K562 (cell line): ENCODE results near the gene SIGLEC14. TPM values are rescaled to one million over a fixed set of nuclear protein-coding genes. Genes with fewer than 3 reads are reported as not detected.

Experiments used
- DMBX1 ChIP-seq: fragments of 250-450 bp; sonication (Bioruptor Pico); IDR thresholded peaks from 2 replicates; pipeline ENCODE4 v1.8.0; 2022; ENCODE audit warnings: inconsistent platforms, mild to moderate bottlenecking, moderate library complexity, borderline replicate concordance
- FOXA1 ChIP-seq: fragments of 450-650 bp; IDR thresholded peaks from 2 replicates; pipeline ENCODE4 v1.6.1; 2016; ENCODE audit warnings: mild to moderate bottlenecking, borderline replicate concordance
- FOXA3 ChIP-seq, 2 experiments: fragments of 450-650 bp in 1 of 2; sonication (generic) in 1 of 2; formaldehyde crosslinking; IDR thresholded peaks in 1 of 2; conservative IDR thresholded peaks in 1 of 2; 2 replicates each; pipeline versions ENCODE4 v1.4.0 to v1.8.0; 2020 to 2022; ENCODE audit warnings: mild to moderate bottlenecking in 2 of 2, missing genetic modification reagents in 1 of 2
- IRF2 ChIP-seq: sonication (generic); formaldehyde crosslinking; IDR thresholded peaks from 2 replicates; pipeline ENCODE4 v1.8.1; 2022; ENCODE audit warnings: mild to moderate bottlenecking, missing genetic modification reagents
- JUN ChIP-seq, 2 experiments: sonication (generic) in 1 of 2; formaldehyde crosslinking in 1 of 2; IDR thresholded peaks; 2 replicates each; pipeline versions ENCODE4 v1.6.1 to v1.8.0; 2012 to 2022; ENCODE audit warnings: borderline replicate concordance in 2 of 2, mild to moderate bottlenecking in 2 of 2, improper control_type of control experiment in 1 of 2, low read depth in 1 of 2, low read length in 1 of 2, missing genetic modification reagents in 1 of 2
- LEF1 ChIP-seq: fragments of 450-650 bp; IDR thresholded peaks from 2 replicates; pipeline ENCODE4 v1.6.1; 2016; ENCODE audit warnings: mild to moderate bottlenecking
- MAX ChIP-seq: sonication (generic); formaldehyde crosslinking; IDR thresholded peaks from 2 replicates; pipeline ENCODE4 v1.9.0; 2022; ENCODE audit warnings: mild to moderate bottlenecking, missing genetic modification reagents
- NCOA1 ChIP-seq: fragments of 450-650 bp; IDR thresholded peaks from 2 replicates; pipeline ENCODE4 v1.6.1; 2016; ENCODE audit warnings: low read depth
- NR0B1 ChIP-seq: fragments of 450-650 bp; IDR thresholded peaks from one replicate; pipeline ENCODE4 v1.6.1; 2018; ENCODE audit warnings: mild to moderate bottlenecking, moderate library complexity; ENCODE audit not compliant: partially characterized antibody
- NUFIP1 ChIP-seq: fragments of 450-650 bp; IDR thresholded peaks from 2 replicates; pipeline ENCODE4 v1.6.1; 2018; ENCODE audit not compliant: partially characterized antibody
- PHF8 ChIP-seq: fragments of 200-600 bp; sonication (generic); IDR thresholded peaks from 2 replicates; pipeline ENCODE4 v1.6.1; 2012; ENCODE audit warnings: mixed run types, mild to moderate bottlenecking, inconsistent platforms, low read length, moderate library complexity, borderline replicate concordance
- POLR3G ChIP-seq: IDR thresholded peaks from 2 replicates; pipeline ENCODE4 v1.6.1; 2011; ENCODE audit not compliant: insufficient read length, insufficient replicate concordance; ENCODE audit errors: extremely low read depth
- RB1 ChIP-seq: fragments of 450-650 bp; IDR thresholded peaks from 2 replicates; pipeline ENCODE4 v1.6.1; 2017; ENCODE audit warnings: low read depth, mild to moderate bottlenecking
- RBM34 ChIP-seq: fragments of 200-400 bp; formaldehyde crosslinking; IDR thresholded peaks from 2 replicates; pipeline ENCODE4 v1.6.1; 2018; ENCODE audit warnings: low read length, borderline replicate concordance; ENCODE audit not compliant: insufficient read depth
- SAP30 ChIP-seq: fragments of 200-600 bp; sonication (generic); IDR thresholded peaks from 2 replicates; pipeline ENCODE4 v1.6.1; 2012; ENCODE audit warnings: borderline replicate concordance, low read depth, mild to moderate bottlenecking, moderate library complexity, low read length, control low read depth, inconsistent platforms; ENCODE audit not compliant: insufficient read depth, poor library complexity, severe bottlenecking
- SLC30A9 ChIP-seq: fragments of 250-450 bp; sonication (Bioruptor Pico); IDR thresholded peaks from 2 replicates; pipeline ENCODE4 v1.8.0; 2022; ENCODE audit warnings: mild to moderate bottlenecking, moderate library complexity
- SPI1 ChIP-seq: IDR thresholded peaks from 2 replicates; pipeline ENCODE4 v1.6.1; 2011; ENCODE audit warnings: low read depth, low read length, control low read depth, borderline replicate concordance
- ZEB2 ChIP-seq: fragments of 450-650 bp; IDR thresholded peaks from 2 replicates; pipeline ENCODE4 v1.6.1; 2016
- ZFPM2 ChIP-seq: fragments of 250-450 bp; sonication (Bioruptor Pico); IDR thresholded peaks from 2 replicates; pipeline ENCODE4 v1.5.1; 2022; ENCODE audit warnings: mild to moderate bottlenecking
- ZNF143 ChIP-seq: sonication (generic); formaldehyde crosslinking; IDR thresholded peaks from 2 replicates; pipeline ENCODE4 v1.9.0; 2022; ENCODE audit warnings: mild to moderate bottlenecking, missing genetic modification reagents
- ZNF707 ChIP-seq: fragments of 250-450 bp; sonication (Bioruptor Pico); conservative IDR thresholded peaks from 2 replicates; pipeline ENCODE4 v1.8.0; 2022; ENCODE audit warnings: inconsistent platforms, mild to moderate bottlenecking, moderate library complexity
- polyA plus RNA-seq, 8 experiments: library from polyadenylated mRNA; depleted of rRNA in 4 of 8; stranded (reverse) in 5 of 8; unstranded in 3 of 8; fragments of >200 nt; fragmentation: Nextera tagmentation in 2 of 8; fragmentation: Illumina TruSeq in 1 of 8; extraction: Ambion mirVana in 2 of 8; extraction: Trizol in 1 of 8; gene quantifications; 2 replicates each; pipeline versions ENCODE4 v1.2.1 to v1.2.3, GENCODE V29; 2011 to 2014; ENCODE audit warnings: inconsistent platforms in 1 of 8, missing spikeins in 1 of 8
- total RNA-seq, 7 experiments: library from RNA; depleted of rRNA in 6 of 7; stranded (reverse); fragments of >200 nt in 6 of 7; fragmentation: Illumina TruSeq in 2 of 7; extraction: Trizol in 2 of 7; gene quantifications; 2 replicates each; pipeline versions ENCODE4 v1.2.1 to v1.2.3, GENCODE V29; 2011 to 2021; ENCODE audit warnings: low replicate concordance in 1 of 7
- TF ChIP-seq, protein P1 (sequence below): fragments of 250-450 bp; sonication (Bioruptor Pico); IDR thresholded peaks from 2 replicates; pipeline ENCODE4 v1.4.0; 2020; ENCODE audit warnings: mild to moderate bottlenecking, moderate library complexity
- TF ChIP-seq, protein P2 (sequence below): fragments of 250-450 bp; sonication (Bioruptor Pico); IDR thresholded peaks from 2 replicates; pipeline ENCODE4 v1.8.0; 2022; ENCODE audit warnings: moderate library complexity, mild to moderate bottlenecking, inconsistent platforms

Gene SIGLEC14
- total and polyA plus RNA-seq, 9 of the 15 experiments (the other 6 are each of a cell fraction or from before 2014, with no cell fraction given), result not detected

- TF ChIP-seq, protein P1, sequence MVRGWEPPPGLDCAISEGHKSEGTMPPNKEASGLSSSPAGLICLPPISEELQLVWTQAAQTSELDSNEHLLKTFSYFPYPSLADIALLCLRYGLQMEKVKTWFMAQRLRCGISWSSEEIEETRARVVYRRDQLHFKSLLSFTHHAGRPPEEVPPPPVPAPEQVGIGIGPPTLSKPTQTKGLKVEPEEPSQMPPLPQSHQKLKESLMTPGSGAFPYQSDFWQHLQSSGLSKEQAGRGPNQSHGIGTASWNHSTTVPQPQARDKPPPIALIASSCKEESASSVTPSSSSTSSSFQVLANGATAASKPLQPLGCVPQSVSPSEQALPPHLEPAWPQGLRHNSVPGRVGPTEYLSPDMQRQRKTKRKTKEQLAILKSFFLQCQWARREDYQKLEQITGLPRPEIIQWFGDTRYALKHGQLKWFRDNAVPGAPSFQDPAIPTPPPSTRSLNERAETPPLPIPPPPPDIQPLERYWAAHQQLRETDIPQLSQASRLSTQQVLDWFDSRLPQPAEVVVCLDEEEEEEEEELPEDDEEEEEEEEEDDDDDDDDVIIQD (CRISPR knock-in tag), result no peak
- TF ChIP-seq SAP30 (no peak), MAX (CRISPR knock-in tag) (peak; percentile 77), NUFIP1 (no peak), SLC30A9 (CRISPR knock-in tag) (no peak), SPI1 (peak; percentile 19; the same call in 1 of the 2 replicates), FOXA3 (CRISPR knock-in tag; conservative IDR thresholded peaks at IDR 0.05 in 1 of 2, IDR thresholded peaks at IDR 0.05 in 1 of 2) (no peak), NCOA1 (peak; percentile 83), NR0B1 (no peak), ZFPM2 (CRISPR knock-in tag) (no peak), RBM34 (no peak), LEF1 (no peak), ZNF143 (CRISPR knock-in tag) (no peak), IRF2 (CRISPR knock-in tag) (no peak), FOXA1 (no peak), ZEB2 (no peak), ZNF707 (no peak), POLR3G (no peak), RB1 (peak; percentile 68), PHF8 (no peak), JUN (IDR thresholded peaks at IDR 0.05; ENCODE audit: borderline replicate concordance, low read depth, low read length) (0 out of 2 replicates have a peak, but pooled peaks have one; percentile 60), JUN (CRISPR knock-in tag; IDR thresholded peaks at IDR 0.05; ENCODE audit: borderline replicate concordance) (peak; percentile 59; the same call in 1 of the 2 replicates), DMBX1 (CRISPR knock-in tag) (peak; percentile 91; the same call in 1 of the 2 replicates)
- TF ChIP-seq, protein P2, sequence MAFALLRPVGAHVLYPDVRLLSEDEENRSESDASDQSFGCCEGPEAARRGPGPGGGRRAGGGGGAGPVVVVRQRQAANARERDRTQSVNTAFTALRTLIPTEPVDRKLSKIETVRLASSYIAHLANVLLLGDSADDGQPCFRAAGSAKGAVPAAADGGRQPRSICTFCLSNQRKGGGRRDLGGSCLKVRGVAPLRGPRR, result no peak
These were observed 38.6 kb downstream of the SIGLEC14 start (continued) for GRCh38 chr19:51607920-51608562.
